Erythroblast (primary cell): ENCODE data around the gene TBC1D23.

Experiments used
- GATA1 ChIP-seq: IDR thresholded peaks from 2 replicates; pipeline ENCODE4 v1.6.1; 2011; ENCODE audit warnings: low read depth, mild to moderate bottlenecking, control low read depth, low read length, moderate library complexity
- POLR2A ChIP-seq: IDR thresholded peaks from 2 replicates; pipeline ENCODE4 v1.6.1; 2011; ENCODE audit warnings: mild to moderate bottlenecking, low read length

GRCh38 chr3:100227511-100227921 is 33.3 kb upstream of the TBC1D23 start:
- no peak for TF ChIP-seq POLR2A
- no peak for TF ChIP-seq GATA1
